Endothelial cell of umbilical vein (primary cell): ENCODE results near the gene ICAM1. TPM values are rescaled to one million over a fixed set of nuclear protein-coding genes. Genes with fewer than 3 reads are reported as not detected.

Source experiments
- BruUV-seq: library from RNA; stranded (reverse); fragments of 400-500 nt; replicated peaks from 2 replicates; lab custom pipeline; 2021; lab: Mats Ljungman, UMichigan
- CTCF ChIA-PET: fragments of 300-600, 350-600 bp; sonication (Branson Sonifier 250); formaldehyde crosslinking; loops from one replicate; lab custom pipeline; 2021; ENCODE audit warnings: antibody characterized with exemption, inconsistent platforms; lab: Charles Lee
- POLR2A ChIA-PET: fragments of 300-600, 350-600 bp; sonication (Branson Sonifier 250); formaldehyde crosslinking; loops from one replicate; lab custom pipeline; 2021; ENCODE audit warnings: antibody characterized with exemption, inconsistent platforms; lab: Charles Lee
- DNase-seq: peaks from one replicate; pipeline ENCODE4 v3.0.0-alpha.2; 2011; ENCODE audit warnings: low read depth, low spot score
- FAIRE-seq: peaks from 2 replicates; lab custom pipeline; 2011; peaks lifted over from hg19 to GRCh38; lab: Jason Lieb, UNC
- H2AFZ ChIP-seq: 2 replicates; pipeline ENCODE4 v1.6.0; 2012; ENCODE audit warnings: low read depth, low read length, control low read depth, inconsistent platforms
- H3K27ac ChIP-seq: 2 replicates; pipeline ENCODE4 v1.5.1; 2011; ENCODE audit warnings: low read depth, mild to moderate bottlenecking, control low read depth, low read length, moderate library complexity; ENCODE audit not compliant: insufficient read depth
- H3K27me3 ChIP-seq, 2 experiments: 2 replicates each; pipeline versions ENCODE4 v1.6.0 to v1.6.1; 2011; ENCODE audit warnings: low read length in 2 of 2, mixed read lengths in 1 of 2; ENCODE audit not compliant: control insufficient read depth in 2 of 2, insufficient read depth in 2 of 2
- H3K36me3 ChIP-seq, 2 experiments: 2 replicates in 1 of 2; 3 replicates in 1 of 2; pipeline ENCODE4 v1.5.1; 2011; ENCODE audit warnings: low read length in 2 of 2, mild to moderate bottlenecking in 1 of 2, moderate library complexity in 1 of 2; ENCODE audit not compliant: control insufficient read depth in 2 of 2, insufficient read depth in 2 of 2; ENCODE audit errors: extremely low read depth in 1 of 2
- H3K4me1 ChIP-seq: 3 replicates; pipeline ENCODE4 v1.5.1; 2011; ENCODE audit warnings: mild to moderate bottlenecking, low read length; ENCODE audit not compliant: control insufficient read depth, insufficient read depth; ENCODE audit errors: extremely low read depth
- H3K4me2 ChIP-seq: 2 replicates; pipeline ENCODE4 v1.6.1; 2011; ENCODE audit warnings: low read length, control low read depth, mixed read lengths; ENCODE audit not compliant: insufficient read depth
- H3K4me3 ChIP-seq, 3 experiments: fragments of 200-600 bp in 1 of 3; sonication (generic), shearing (Covaris generic) in 1 of 3; replicated peaks in 1 of 3; 2 replicates each; pipeline ENCODE4 v1.5.1; 2011 to 2016; ENCODE audit warnings: control low read depth in 3 of 3, low read length in 3 of 3, mild to moderate bottlenecking in 2 of 3, inconsistent platforms in 1 of 3, low read depth in 1 of 3, moderate library complexity in 1 of 3; ENCODE audit not compliant: insufficient read depth in 1 of 3
- H3K79me2 ChIP-seq: 2 replicates; pipeline ENCODE4 v1.6.0; 2012; ENCODE audit warnings: low read length, inconsistent platforms; ENCODE audit not compliant: control insufficient read depth, insufficient read depth
- H3K9ac ChIP-seq: replicated peaks from 2 replicates; pipeline ENCODE3; 2011; ENCODE audit warnings: low read length, control low read depth; ENCODE audit not compliant: insufficient read depth; ENCODE audit errors: extremely low read depth
- H3K9me1 ChIP-seq: replicated peaks from 3 replicates; pipeline ENCODE4 v1.6.0; 2011; ENCODE audit warnings: mild to moderate bottlenecking, low read length; ENCODE audit not compliant: control insufficient read depth, insufficient read depth; ENCODE audit errors: extremely low read depth
- H3K9me3 ChIP-seq: replicated peaks from 2 replicates; pipeline ENCODE4 v1.5.1; 2012; ENCODE audit warnings: low read length, inconsistent platforms; ENCODE audit not compliant: control insufficient read depth, insufficient read depth
- H4K20me1 ChIP-seq: replicated peaks from 2 replicates; pipeline ENCODE3; 2011; ENCODE audit warnings: mild to moderate bottlenecking, low read length; ENCODE audit not compliant: control insufficient read depth, insufficient read depth; ENCODE audit errors: extremely low read depth
- EZH2 ChIP-seq: IDR thresholded peaks from 2 replicates; pipeline ENCODE4 v1.6.1; 2012; ENCODE audit warnings: borderline replicate concordance, low read depth, mild to moderate bottlenecking, moderate library complexity, low read length, inconsistent platforms; ENCODE audit not compliant: severe bottlenecking
- FOS ChIP-seq: IDR thresholded peaks from 2 replicates; pipeline ENCODE4 v1.6.1; 2011; ENCODE audit warnings: mild to moderate bottlenecking, low read length, moderate library complexity, borderline replicate concordance; ENCODE audit not compliant: insufficient read depth
- GATA2 ChIP-seq: IDR thresholded peaks from 2 replicates; pipeline ENCODE4 v1.7.0; 2011; ENCODE audit warnings: low read depth, mild to moderate bottlenecking, moderate library complexity, mixed read lengths, low read length; ENCODE audit not compliant: insufficient read length, insufficient read depth
- JUN ChIP-seq: IDR thresholded peaks from 2 replicates; pipeline ENCODE4 v1.6.1; 2011; ENCODE audit warnings: borderline replicate concordance, low read depth; ENCODE audit not compliant: insufficient read length, insufficient read depth
- MYC ChIP-seq: IDR thresholded peaks from one replicate; pipeline ENCODE4 v1.6.1; 2011; ENCODE audit warnings: mild to moderate bottlenecking, low read depth, low read length
- POLR2A ChIP-seq: IDR thresholded peaks from 2 replicates; pipeline ENCODE4 v1.6.1; 2012; ENCODE audit warnings: low read depth, mild to moderate bottlenecking, control low read depth, low read length
- POLR2AphosphoS5 ChIP-seq: IDR thresholded peaks from 2 replicates; pipeline ENCODE4 v1.6.1; 2012; ENCODE audit warnings: low read depth, mild to moderate bottlenecking, control low read depth, low read length, moderate library complexity; ENCODE audit not compliant: insufficient read depth
- dilution Hi-C: fragments of 300-500 bp; cut with MboI; formaldehyde crosslinking; loops from one replicate; pipeline ENCODE4 v1.15.0; 2019; ENCODE audit warnings: low sequenced_read_pairs; ENCODE audit not compliant: extremely low pct_ligation_motif_present
- intact Hi-C: fragments of 100-400 bp; cut with micrococcal nuclease; formaldehyde crosslinking; loops from one replicate; pipeline ENCODE4 v1.10.0; 2022
- polyA plus RNA-seq, 4 experiments: library from polyadenylated mRNA; depleted of rRNA in 3 of 4; stranded (reverse) in 3 of 4; unstranded in 1 of 4; fragments of >200 nt; gene quantifications; 2 replicates each; pipeline versions ENCODE4 v1.2.1 to v1.2.3, GENCODE V29; 2011 to 2012; ENCODE audit warnings: missing spikeins in 1 of 4
- total RNA-seq: library from RNA; stranded (reverse); gene quantifications from 2 replicates; pipeline ENCODE4 v1.2.3, GENCODE V29; 2021
- TF ChIP-seq, protein P1 (sequence below): IDR thresholded peaks from 2 replicates; pipeline ENCODE4 v1.6.1; 2011; ENCODE audit not compliant: insufficient read depth, insufficient read length
- TF ChIP-seq, protein P2 (sequence below), 2 donors: IDR thresholded peaks; 1 replicate in 1 of 2; 2 replicates in 1 of 2; pipeline ENCODE4 v1.5.1; 2011; ENCODE audit warnings: low read length in 2 of 2, mild to moderate bottlenecking in 2 of 2, moderate library complexity in 2 of 2, control low read depth in 1 of 2, inconsistent platforms in 1 of 2, low read depth in 1 of 2; ENCODE audit not compliant: insufficient read depth in 1 of 2; ENCODE audit errors: extremely low read depth in 1 of 2

The ICAM1 gene
- total and polyA plus RNA-seq, 2 donors (not counting 3 experiments of a cell fraction or from before 2014, with no cell fraction given): 20.5 to 30.4 TPM

DNA sequence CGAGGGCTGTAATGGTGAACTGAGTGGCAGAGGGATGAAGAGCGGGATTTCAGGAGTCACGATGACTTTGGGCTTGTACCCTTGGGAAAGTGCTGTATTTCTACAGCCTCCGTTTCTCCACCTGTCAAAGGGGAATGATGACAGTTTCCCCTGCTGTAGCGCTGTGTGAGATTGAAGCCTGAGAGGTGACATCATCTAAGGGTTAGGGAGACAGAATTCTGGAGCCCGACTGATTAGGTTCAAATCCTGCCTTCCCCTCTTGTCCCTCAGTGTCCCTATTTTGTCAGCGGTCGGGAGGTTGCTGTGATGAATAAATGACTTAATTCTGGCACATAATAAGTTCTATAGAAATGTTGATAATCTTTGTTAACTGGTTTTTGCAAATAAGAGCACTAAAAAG, 18.2 kb upstream of the ICAM1 start:
- Histone ChIP-seq H4K20me1 (no peaks in the 10 kb centered on the region), H3K4me1 (peaks cover 8% of the 10 kb centered on the region), H3K4me3 (peak overlapping the region; percentile 14 to 89 (median 59)), H3K79me2 (peaks cover 19% of the 10 kb centered on the region), H3K27me3 (no peaks in the 10 kb centered on the region), H3K27ac (peak overlapping the region; percentile 14), H2AFZ (peak overlapping the region; percentile 78), H3K9me3 (no peaks in the 10 kb centered on the region), H3K4me2 (peak overlapping the region; percentile 94), H3K9me1 (no peaks in the 10 kb centered on the region), H3K9ac (peak overlapping the region; percentile 52), H3K36me3 (peaks cover 6 to 13% of the 10 kb centered on the region in 2 experiments)
- dilution Hi-C loops (no loop called here), intact Hi-C loops (loop anchor here (5.0 kb wide), 1 partner anchor 80 kb away; the partner anchor contains the start of gene RAVER1)
- DNase-seq (no peak), FAIRE-seq (no peak)
- ChIA-PET CTCF (no interaction called here), POLR2A (no interaction called here)
- BruUV-seq: TSS peak; percentile 52
- TF ChIP-seq, protein P1, sequence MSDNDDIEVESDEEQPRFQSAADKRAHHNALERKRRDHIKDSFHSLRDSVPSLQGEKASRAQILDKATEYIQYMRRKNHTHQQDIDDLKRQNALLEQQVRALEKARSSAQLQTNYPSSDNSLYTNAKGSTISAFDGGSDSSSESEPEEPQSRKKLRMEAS: no peak
- TF ChIP-seq GATA2 (no peak), POLR2AphosphoS5 (no peak), POLR2A (no peak), FOS (no peak), MYC (no peak), EZH2 (no peak), JUN (no peak)
- TF ChIP-seq, protein P2, sequence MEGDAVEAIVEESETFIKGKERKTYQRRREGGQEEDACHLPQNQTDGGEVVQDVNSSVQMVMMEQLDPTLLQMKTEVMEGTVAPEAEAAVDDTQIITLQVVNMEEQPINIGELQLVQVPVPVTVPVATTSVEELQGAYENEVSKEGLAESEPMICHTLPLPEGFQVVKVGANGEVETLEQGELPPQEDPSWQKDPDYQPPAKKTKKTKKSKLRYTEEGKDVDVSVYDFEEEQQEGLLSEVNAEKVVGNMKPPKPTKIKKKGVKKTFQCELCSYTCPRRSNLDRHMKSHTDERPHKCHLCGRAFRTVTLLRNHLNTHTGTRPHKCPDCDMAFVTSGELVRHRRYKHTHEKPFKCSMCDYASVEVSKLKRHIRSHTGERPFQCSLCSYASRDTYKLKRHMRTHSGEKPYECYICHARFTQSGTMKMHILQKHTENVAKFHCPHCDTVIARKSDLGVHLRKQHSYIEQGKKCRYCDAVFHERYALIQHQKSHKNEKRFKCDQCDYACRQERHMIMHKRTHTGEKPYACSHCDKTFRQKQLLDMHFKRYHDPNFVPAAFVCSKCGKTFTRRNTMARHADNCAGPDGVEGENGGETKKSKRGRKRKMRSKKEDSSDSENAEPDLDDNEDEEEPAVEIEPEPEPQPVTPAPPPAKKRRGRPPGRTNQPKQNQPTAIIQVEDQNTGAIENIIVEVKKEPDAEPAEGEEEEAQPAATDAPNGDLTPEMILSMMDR (IDR thresholded peaks at IDR 0.05; ENCODE audit: extremely low read depth in 1 of 2, insufficient read depth in 1 of 2, low read depth in 1 of 2, low read length in 2 of 2): no peak
